ENCODE results near the gene KCNQ1OT1.

The KCNQ1OT1 gene

GRCh38 chr11:2621894-2622293 lies 77.9 kb downstream of the KCNQ1OT1 start:
- DNase-seq (ENCODE audit: extremely low read depth, low read depth), result no peak

GRCh38 chr11:2612884-2613571 lies 86.8 kb downstream of the KCNQ1OT1 start:
- no peak for DNase-seq (ENCODE audit: extremely low read depth, low read depth)
- no peak for TF ChIP-seq CTCF (IDR thresholded peaks at IDR 0.05; ENCODE audit: low read depth, low read length)

More at GRCh38 chr11:2621894-2622293, 77.9 kb downstream of the KCNQ1OT1 start:
- TF ChIP-seq CTCF (IDR thresholded peaks at IDR 0.05; ENCODE audit: low read depth, low read length), result no peak

- DNase-seq (ENCODE audit: extremely low read depth, low read depth), result no peak
- no peak for TF ChIP-seq CTCF (IDR thresholded peaks at IDR 0.05; ENCODE audit: low read depth, low read length)
Observed at GRCh38 chr11:2609345-2609744, 90.4 kb downstream of the KCNQ1OT1 start.

- no peak for DNase-seq (ENCODE audit: extremely low read depth, low read depth)
- no peak for TF ChIP-seq CTCF (IDR thresholded peaks at IDR 0.05; ENCODE audit: low read depth, low read length)
Observed at GRCh38 chr11:2599561-2600189, 100.1 kb downstream of the KCNQ1OT1 start.

GRCh38 chr11:2595204-2595603 lies 104.6 kb downstream of the KCNQ1OT1 start:
- TF ChIP-seq CTCF (IDR thresholded peaks at IDR 0.05; ENCODE audit: low read depth, low read length), result no peak
- DNase-seq (ENCODE audit: extremely low read depth, low read depth), result no peak

GRCh38 chr11:2594267-2594666 lies 105.5 kb downstream of the KCNQ1OT1 start:
- no peak for DNase-seq (ENCODE audit: extremely low read depth, low read depth)
- TF ChIP-seq CTCF (IDR thresholded peaks at IDR 0.05; ENCODE audit: low read depth, low read length), result no peak

GRCh38 chr11:2593393-2593950 lies 106.3 kb downstream of the KCNQ1OT1 start:
- no peak for TF ChIP-seq CTCF (IDR thresholded peaks at IDR 0.05; ENCODE audit: low read depth, low read length)
- DNase-seq (ENCODE audit: extremely low read depth, low read depth), result no peak

Measured in AG09319 (cell line).